Fibroblast of mammary gland (primary cell): ENCODE data around the gene FARS2.

ENCODE experiments used
- DNase-seq: peaks from one replicate; pipeline ENCODE4 v3.0.0-alpha.2; 2010; ENCODE audit warnings: low read depth
- H3K4me3 ChIP-seq: 2 replicates; pipeline ENCODE4 v1.5.1; 2011; ENCODE audit warnings: low read depth, mild to moderate bottlenecking, low read length, moderate library complexity; ENCODE audit not compliant: control insufficient read depth
- CTCF ChIP-seq: conservative IDR thresholded peaks from 2 replicates; pipeline ENCODE4 v1.5.1; 2011; ENCODE audit warnings: low read depth, low read length, inconsistent platforms; ENCODE audit not compliant: control insufficient read depth, insufficient read depth

The FARS2 gene

GRCh38 chr6:5271926-5272325 lies 10.6 kb downstream of the FARS2 start:
- DNase-seq = no peak
- H3K4me3 ChIP-seq = no peak overlapping the region
- TF ChIP-seq CTCF = no peak

GRCh38 chr6:5274231-5274630 lies 12.9 kb downstream of the FARS2 start:
- no peak for DNase-seq
- TF ChIP-seq CTCF = no peak
- H3K4me3 ChIP-seq = no peak overlapping the region

GRCh38 chr6:5275497-5275896 lies 14.2 kb downstream of the FARS2 start:
- DNase-seq = no peak
- H3K4me3 ChIP-seq = no peak overlapping the region
- TF ChIP-seq CTCF = no peak

- no peak overlapping the region for H3K4me3 ChIP-seq
- DNase-seq = no peak
- TF ChIP-seq CTCF = no peak
These were observed 15.3 kb downstream of the FARS2 start for GRCh38 chr6:5276581-5276980.

GRCh38 chr6:5277589-5277988 lies 16.3 kb downstream of the FARS2 start:
- no peak for TF ChIP-seq CTCF
- no peak overlapping the region for H3K4me3 ChIP-seq
- no peak for DNase-seq

- no peak overlapping the region for H3K4me3 ChIP-seq
- TF ChIP-seq CTCF = no peak
- DNase-seq = no peak
These were observed 16.7 kb downstream of the FARS2 start for GRCh38 chr6:5278047-5278446.

- DNase-seq = no peak
- no peak overlapping the region for H3K4me3 ChIP-seq
- no peak for TF ChIP-seq CTCF
These were observed 17.3 kb downstream of the FARS2 start for GRCh38 chr6:5278565-5279120.
